Bronchial epithelial cell (primary cell): ENCODE results near the gene RASGRF2. TPM values are rescaled to one million over a fixed set of nuclear protein-coding genes. Genes with fewer than 3 reads are reported as not detected.

Source experiments
- DNase-seq: peaks from one replicate; pipeline ENCODE4 v3.0.0-alpha.2; 2010; ENCODE audit warnings: low read depth
- FAIRE-seq: peaks from 2 replicates; lab custom pipeline; 2011; peaks lifted over from hg19 to GRCh38; lab: Jason Lieb, UNC
- H3K27me3 ChIP-seq: 2 replicates; pipeline ENCODE4 v1.5.1; 2011; ENCODE audit warnings: low read length; ENCODE audit not compliant: control insufficient read depth, insufficient read depth
- H3K36me3 ChIP-seq: 2 replicates; pipeline ENCODE4 v1.5.1; 2011; ENCODE audit warnings: low read length; ENCODE audit not compliant: control insufficient read depth, insufficient read depth
- H3K4me3 ChIP-seq: 2 replicates; pipeline ENCODE4 v1.5.1; 2011; ENCODE audit warnings: mild to moderate bottlenecking, low read depth, low read length, control low read depth
- total RNA-seq: library from RNA; depleted of rRNA; stranded (reverse); fragments of >200 nt; gene quantifications from 2 replicates; pipeline ENCODE4 v1.2.1, GENCODE V29; 2014
- TF ChIP-seq, protein P1 (sequence below): IDR thresholded peaks from 2 replicates; pipeline ENCODE4 v1.5.1; 2011; ENCODE audit warnings: mild to moderate bottlenecking, moderate library complexity, low read length, control low read depth, inconsistent platforms; ENCODE audit not compliant: insufficient read depth, severe bottlenecking

RASGRF2 gene
- total RNA-seq, 1 donor from 2014 or later = 0.53 TPM

GRCh38 chr5:81182396-81183390, 222.5 kb downstream of the RASGRF2 start:
- Histone ChIP-seq H3K27me3 (no peaks in the 10 kb centered on the region), H3K4me3 (no peak overlapping the region), H3K36me3 (no peaks in the 10 kb centered on the region)
- DNase-seq (peak; percentile 76), FAIRE-seq (no peak)
- TF ChIP-seq, protein P1, sequence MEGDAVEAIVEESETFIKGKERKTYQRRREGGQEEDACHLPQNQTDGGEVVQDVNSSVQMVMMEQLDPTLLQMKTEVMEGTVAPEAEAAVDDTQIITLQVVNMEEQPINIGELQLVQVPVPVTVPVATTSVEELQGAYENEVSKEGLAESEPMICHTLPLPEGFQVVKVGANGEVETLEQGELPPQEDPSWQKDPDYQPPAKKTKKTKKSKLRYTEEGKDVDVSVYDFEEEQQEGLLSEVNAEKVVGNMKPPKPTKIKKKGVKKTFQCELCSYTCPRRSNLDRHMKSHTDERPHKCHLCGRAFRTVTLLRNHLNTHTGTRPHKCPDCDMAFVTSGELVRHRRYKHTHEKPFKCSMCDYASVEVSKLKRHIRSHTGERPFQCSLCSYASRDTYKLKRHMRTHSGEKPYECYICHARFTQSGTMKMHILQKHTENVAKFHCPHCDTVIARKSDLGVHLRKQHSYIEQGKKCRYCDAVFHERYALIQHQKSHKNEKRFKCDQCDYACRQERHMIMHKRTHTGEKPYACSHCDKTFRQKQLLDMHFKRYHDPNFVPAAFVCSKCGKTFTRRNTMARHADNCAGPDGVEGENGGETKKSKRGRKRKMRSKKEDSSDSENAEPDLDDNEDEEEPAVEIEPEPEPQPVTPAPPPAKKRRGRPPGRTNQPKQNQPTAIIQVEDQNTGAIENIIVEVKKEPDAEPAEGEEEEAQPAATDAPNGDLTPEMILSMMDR = no peak

DNA sequence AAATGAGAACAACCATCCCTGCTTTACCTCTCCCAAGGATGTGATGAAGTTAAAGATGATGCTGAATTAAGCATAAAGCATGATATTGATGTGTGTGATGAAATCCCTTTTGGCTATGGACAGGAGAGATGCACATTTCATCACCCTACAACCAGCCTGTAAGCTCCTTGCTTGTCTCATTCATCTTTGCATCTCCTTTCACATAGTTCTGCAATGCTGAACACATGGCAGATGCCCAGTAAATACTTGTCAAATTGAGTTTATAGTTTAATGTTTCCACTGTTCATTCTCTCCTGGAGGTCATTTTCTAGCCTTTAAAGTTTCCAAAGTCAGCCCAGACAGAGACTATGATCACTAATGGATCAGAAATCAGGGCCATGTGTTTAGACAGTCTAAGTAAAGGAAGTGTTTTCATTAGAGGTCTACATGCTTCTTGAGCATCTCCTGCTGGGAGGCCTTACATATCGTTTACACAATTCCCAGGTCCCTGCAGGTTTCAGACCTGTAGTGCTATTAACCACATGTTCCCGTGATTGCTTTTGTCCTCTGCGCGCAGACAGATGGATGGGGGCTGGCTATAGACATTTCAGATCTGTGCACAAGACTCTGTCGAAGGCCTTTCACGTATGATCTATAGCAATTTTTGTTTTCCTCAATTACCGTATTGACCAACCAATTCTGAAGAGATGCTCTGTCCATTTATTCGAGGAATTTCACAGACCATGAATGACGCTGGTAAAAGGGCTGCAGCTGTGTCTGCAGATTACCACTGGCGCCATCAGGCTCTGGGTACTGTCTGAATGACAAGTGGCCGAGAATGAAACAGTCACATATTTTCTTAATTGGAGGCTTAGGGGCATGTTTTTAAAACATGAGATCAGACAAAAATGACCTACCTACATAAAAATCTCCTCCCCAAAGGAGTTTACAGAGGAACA, 223.9 kb downstream of the RASGRF2 start:
- DNase-seq = no peak
- Histone ChIP-seq H3K36me3 (no peaks in the 10 kb centered on the region), H3K4me3 (no peak overlapping the region), H3K27me3 (no peaks in the 10 kb centered on the region)
- FAIRE-seq = no peak
- TF ChIP-seq, protein P1 = no peak

DNA sequence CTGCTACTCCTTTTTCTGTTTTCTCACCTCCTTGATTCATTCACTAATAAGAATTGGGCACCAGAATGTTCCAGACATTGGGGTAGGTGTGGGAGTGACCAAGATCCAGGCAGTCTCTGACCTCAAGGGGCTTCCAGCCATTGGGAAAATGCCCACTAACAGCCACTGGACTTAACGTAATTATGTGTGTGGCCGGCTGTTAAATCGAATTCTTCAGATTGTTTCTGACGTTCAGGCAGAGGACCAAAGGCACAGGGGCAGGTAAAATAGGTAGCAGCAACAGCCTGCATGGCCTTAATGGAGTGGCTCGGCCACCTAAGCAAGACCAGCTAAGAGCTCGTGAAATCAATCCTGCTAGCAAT, 224.6 kb downstream of the RASGRF2 start:
- Histone ChIP-seq H3K4me3 (no peak overlapping the region), H3K36me3 (no peaks in the 10 kb centered on the region), H3K27me3 (no peaks in the 10 kb centered on the region)
- TF ChIP-seq, protein P1 = no peak
- FAIRE-seq = peak; percentile 47
- no peak for DNase-seq

- Histone ChIP-seq H3K27me3 (no peaks in the 10 kb centered on the region), H3K36me3 (no peaks in the 10 kb centered on the region), H3K4me3 (no peak overlapping the region)
- TF ChIP-seq, protein P1 = no peak
- no peak for FAIRE-seq
- DNase-seq = no peak
Observed at GRCh38 chr5:81187885-81188284, 227.7 kb downstream of the RASGRF2 start.

- TF ChIP-seq, protein P1 = no peak
- Histone ChIP-seq H3K4me3 (no peak overlapping the region), H3K36me3 (no peaks in the 10 kb centered on the region), H3K27me3 (no peaks in the 10 kb centered on the region)
- DNase-seq = no peak
- FAIRE-seq = no peak
Observed at GRCh38 chr5:81188962-81189361, 228.8 kb downstream of the RASGRF2 start.
